ENCODE data around the gene MARK2. TPM values are rescaled to one million over a fixed set of nuclear protein-coding genes. Genes with fewer than 3 reads are reported as not detected.

Gene MARK2
- total RNA-seq, 1 experiment from 2014 or later: 39.8 TPM

DNA sequence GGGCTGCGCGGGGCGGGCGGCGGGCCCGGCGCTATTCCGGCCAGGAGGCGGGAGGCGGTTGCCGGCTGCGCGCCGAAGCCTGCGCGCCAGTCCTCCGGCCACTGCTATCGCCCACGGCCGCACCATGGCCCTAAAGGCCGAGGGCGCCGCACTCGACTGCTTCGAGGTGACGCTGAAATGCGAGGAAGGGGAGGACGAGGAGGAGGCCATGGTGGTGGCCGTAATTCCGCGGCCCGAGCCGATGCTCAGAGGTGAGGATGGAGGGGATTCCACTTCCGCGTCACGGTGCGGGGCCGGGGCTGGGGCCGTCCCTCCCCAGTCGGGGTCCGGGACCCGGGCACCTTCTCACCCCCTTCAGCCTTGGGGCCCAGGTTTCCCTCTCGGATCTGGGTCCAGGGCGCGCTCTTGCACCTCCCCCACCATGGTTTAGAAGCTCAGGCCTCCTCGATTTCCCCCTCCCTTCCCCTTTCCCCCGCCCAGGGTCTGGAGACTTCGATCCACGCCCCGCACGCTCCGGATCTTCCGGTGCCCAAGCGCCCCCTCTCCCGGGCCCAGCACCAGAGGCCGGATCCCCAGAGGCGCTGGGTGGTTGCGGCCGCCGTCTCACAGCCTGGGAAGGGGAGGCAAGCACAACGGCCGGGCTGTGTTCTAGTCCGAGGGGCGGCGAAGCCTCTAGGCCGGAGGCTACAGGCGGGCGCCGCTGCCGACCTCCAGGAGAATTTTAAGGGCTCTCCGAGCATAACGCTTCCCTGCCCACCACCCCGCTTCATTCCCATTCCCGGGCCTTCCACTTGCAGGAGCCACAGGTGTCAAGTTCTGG lies 25.1 kb upstream of the MARK2 start:
- BruUV-seq (replicated peaks): no TSS peak
- Mint-ChIP-seq H3K27ac (ENCODE audit: low read depth, unreplicated experiment) (no peak overlapping the region), H3K4me1 (ENCODE audit: insufficient read depth, unreplicated experiment) (peaks cover 26% of the 10 kb centered on the region), H3K4me3 (ENCODE audit: unreplicated experiment) (peak overlapping the region; percentile 75), H3K36me3 (ENCODE audit: insufficient read depth, unreplicated experiment) (peaks cover 28% of the 10 kb centered on the region), H3K27me3 (ENCODE audit: insufficient read depth, unreplicated experiment) (no peaks in the 10 kb centered on the region), H3K9me3 (ENCODE audit: unreplicated experiment) (no peaks in the 10 kb centered on the region)
- intact Hi-C loops (cut with micrococcal nuclease): loop anchor here (2.0 kb wide), 1 partner anchor 47 kb away; no protein-coding TSS in a partner anchor
- CTCF ChIA-PET: interaction anchor here (0.6 to 0.8 kb wide), 4 partner anchors 17 to 1107 kb away, joined by 3 to 4 read pairs (median 3); no protein-coding TSS in a partner anchor
- DNase-seq (ENCODE audit: unreplicated experiment): peak; percentile 40
- TF ChIP-seq, protein P1, sequence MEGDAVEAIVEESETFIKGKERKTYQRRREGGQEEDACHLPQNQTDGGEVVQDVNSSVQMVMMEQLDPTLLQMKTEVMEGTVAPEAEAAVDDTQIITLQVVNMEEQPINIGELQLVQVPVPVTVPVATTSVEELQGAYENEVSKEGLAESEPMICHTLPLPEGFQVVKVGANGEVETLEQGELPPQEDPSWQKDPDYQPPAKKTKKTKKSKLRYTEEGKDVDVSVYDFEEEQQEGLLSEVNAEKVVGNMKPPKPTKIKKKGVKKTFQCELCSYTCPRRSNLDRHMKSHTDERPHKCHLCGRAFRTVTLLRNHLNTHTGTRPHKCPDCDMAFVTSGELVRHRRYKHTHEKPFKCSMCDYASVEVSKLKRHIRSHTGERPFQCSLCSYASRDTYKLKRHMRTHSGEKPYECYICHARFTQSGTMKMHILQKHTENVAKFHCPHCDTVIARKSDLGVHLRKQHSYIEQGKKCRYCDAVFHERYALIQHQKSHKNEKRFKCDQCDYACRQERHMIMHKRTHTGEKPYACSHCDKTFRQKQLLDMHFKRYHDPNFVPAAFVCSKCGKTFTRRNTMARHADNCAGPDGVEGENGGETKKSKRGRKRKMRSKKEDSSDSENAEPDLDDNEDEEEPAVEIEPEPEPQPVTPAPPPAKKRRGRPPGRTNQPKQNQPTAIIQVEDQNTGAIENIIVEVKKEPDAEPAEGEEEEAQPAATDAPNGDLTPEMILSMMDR (IDR thresholded peaks at IDR 0.05; ENCODE audit: unreplicated experiment): no peak
- POLR2A ChIA-PET: interaction anchor here (0.6 to 1.5 kb wide), 6 partner anchors 11 to 140 kb away, joined by 3 to 16 read pairs (median 4); partner anchors contain the start of genes MARK2, NAA40 and ZFTA

DNA sequence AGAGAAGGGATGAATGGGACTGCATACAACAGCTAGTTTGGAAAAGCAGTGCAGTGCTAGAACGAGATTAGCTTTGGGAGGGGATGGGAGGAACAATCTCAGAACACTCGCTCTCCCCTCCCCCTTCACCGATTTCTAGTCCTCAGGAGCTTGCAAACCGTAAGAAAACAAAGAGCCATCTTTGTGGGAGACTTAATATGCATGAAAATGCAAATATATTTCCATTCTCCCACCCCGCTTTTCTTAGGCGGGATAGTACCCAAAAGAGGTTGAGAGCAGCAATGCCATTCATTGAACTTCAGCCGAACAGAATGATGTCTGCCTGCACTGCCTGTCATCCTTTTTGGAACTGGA lies 24.6 kb upstream of the MARK2 start:
- intact Hi-C loops (cut with micrococcal nuclease): loop anchor here (2.0 kb wide), 1 partner anchor 48 kb away; no protein-coding TSS in a partner anchor
- H3K4me1 Mint-ChIP-seq (ENCODE audit: insufficient read depth, unreplicated experiment): peaks cover 26% of the 10 kb centered on the region
- no peaks in the 10 kb centered on the region for H3K27me3 Mint-ChIP-seq (ENCODE audit: insufficient read depth, unreplicated experiment)
- H3K9me3 Mint-ChIP-seq (ENCODE audit: unreplicated experiment): no peaks in the 10 kb centered on the region
- TF ChIP-seq, protein P1 (IDR thresholded peaks at IDR 0.05; ENCODE audit: unreplicated experiment): no peak
- ChIA-PET POLR2A (interaction anchor here (0.6 to 1.5 kb wide), 6 partner anchors 11 to 124 kb away, joined by 3 to 16 read pairs (median 4); partner anchors contain the start of genes MARK2, NAA40 and ZFTA), CTCF (interaction anchor here (0.6 to 0.8 kb wide), 5 partner anchors 16 to 1108 kb away, joined by 3 to 4 read pairs (median 3); no protein-coding TSS in a partner anchor)
- BruUV-seq (replicated peaks): TSS peak; percentile 55
- no peak overlapping the region for H3K27ac Mint-ChIP-seq (ENCODE audit: low read depth, unreplicated experiment)
- H3K36me3 Mint-ChIP-seq (ENCODE audit: insufficient read depth, unreplicated experiment): peaks cover 34% of the 10 kb centered on the region
- DNase-seq (ENCODE audit: unreplicated experiment): no peak
- peak overlapping the region; percentile 75 for H3K4me3 Mint-ChIP-seq (ENCODE audit: unreplicated experiment)

DNA sequence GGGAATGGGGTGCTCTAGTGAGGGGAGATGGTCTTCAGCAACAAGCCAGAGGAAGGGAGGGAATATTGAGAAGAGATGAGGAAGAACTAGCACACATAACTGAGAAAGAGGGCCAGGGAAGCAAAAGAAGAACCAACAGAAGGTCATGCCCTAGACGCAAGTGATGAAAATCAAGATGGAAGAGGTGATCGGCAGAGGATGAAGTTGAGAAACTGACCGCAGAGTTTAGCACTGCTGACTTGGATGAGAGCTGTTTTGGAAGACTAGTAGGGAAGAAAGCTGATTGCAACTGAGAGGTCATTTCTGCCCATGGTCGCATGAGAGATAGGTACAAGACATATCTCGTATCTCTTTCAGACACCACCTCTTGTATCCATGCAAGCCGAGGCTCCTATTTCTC lies 22.7 kb upstream of the MARK2 start:
- no TSS peak for BruUV-seq (replicated peaks)

DNA sequence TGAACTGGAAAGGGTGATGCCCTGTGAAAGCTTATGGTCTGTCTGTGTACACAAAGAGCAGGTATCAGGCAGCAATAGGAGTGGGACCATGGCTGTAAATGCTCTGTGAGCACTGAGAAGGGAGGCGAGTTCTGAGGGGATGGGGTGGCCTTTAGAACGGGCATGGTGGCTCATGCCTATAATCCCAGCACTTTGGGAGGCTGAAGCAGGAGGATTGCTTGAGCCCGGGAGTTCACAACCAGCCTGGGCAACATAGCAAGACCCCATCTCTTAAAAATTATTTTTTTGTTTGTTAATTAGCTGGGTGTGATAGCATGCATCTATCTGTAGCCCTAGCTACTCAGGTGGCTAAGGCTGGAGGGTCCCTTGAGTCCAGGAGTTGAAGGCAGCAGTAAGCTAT lies 22.2 kb upstream of the MARK2 start:
- Mint-ChIP-seq H3K9me3 (ENCODE audit: unreplicated experiment) (no peaks in the 10 kb centered on the region), H3K4me3 (ENCODE audit: unreplicated experiment) (no peak overlapping the region), H3K27me3 (ENCODE audit: insufficient read depth, unreplicated experiment) (no peaks in the 10 kb centered on the region), H3K27ac (ENCODE audit: low read depth, unreplicated experiment) (no peak overlapping the region), H3K36me3 (ENCODE audit: insufficient read depth, unreplicated experiment) (peaks cover 57% of the 10 kb centered on the region), H3K4me1 (ENCODE audit: insufficient read depth, unreplicated experiment) (peaks cover 26% of the 10 kb centered on the region)
- no peak for DNase-seq (ENCODE audit: unreplicated experiment)
- intact Hi-C loops (cut with micrococcal nuclease): no loop called here
- ChIA-PET CTCF (interaction anchor here (0.5 to 3.6 kb wide), 6 partner anchors 12 to 985 kb away, joined by 3 to 22 read pairs (median 3); partner anchors contain the start of gene STX5), POLR2A (no interaction called here)
- TF ChIP-seq, protein P1 (IDR thresholded peaks at IDR 0.05; ENCODE audit: unreplicated experiment): no peak
- no TSS peak for BruUV-seq (replicated peaks)

More for the DNA sequence above, 22.7 kb upstream of the MARK2 start:
- H3K27me3 Mint-ChIP-seq (ENCODE audit: insufficient read depth, unreplicated experiment): no peaks in the 10 kb centered on the region
- CTCF ChIA-PET: interaction anchor here (0.5 to 3.6 kb wide), 6 partner anchors 12 to 538 kb away, joined by 3 to 22 read pairs (median 3); no protein-coding TSS in a partner anchor
- TF ChIP-seq, protein P1 (IDR thresholded peaks at IDR 0.05; ENCODE audit: unreplicated experiment): no peak
- intact Hi-C loops (cut with micrococcal nuclease): no loop called here
- H3K4me1 Mint-ChIP-seq (ENCODE audit: insufficient read depth, unreplicated experiment): peaks cover 26% of the 10 kb centered on the region
- peaks cover 52% of the 10 kb centered on the region for H3K36me3 Mint-ChIP-seq (ENCODE audit: insufficient read depth, unreplicated experiment)
- POLR2A ChIA-PET: no interaction called here
- no peak overlapping the region for H3K27ac Mint-ChIP-seq (ENCODE audit: low read depth, unreplicated experiment)
- no peaks in the 10 kb centered on the region for H3K9me3 Mint-ChIP-seq (ENCODE audit: unreplicated experiment)
- H3K4me3 Mint-ChIP-seq (ENCODE audit: unreplicated experiment): no peak overlapping the region
- no peak for DNase-seq (ENCODE audit: unreplicated experiment)

Measured in MCF 10A (cell line).